ENCODE data around the gene DNAJC16. TPM values are rescaled to one million over a fixed set of nuclear protein-coding genes. Genes with fewer than 3 reads are reported as not detected.

The DNAJC16 gene
- polyA plus RNA-seq, 1 donor (not counting 4 experiments of a cell fraction or from before 2014, with no cell fraction given) = 13.7 TPM

DNA sequence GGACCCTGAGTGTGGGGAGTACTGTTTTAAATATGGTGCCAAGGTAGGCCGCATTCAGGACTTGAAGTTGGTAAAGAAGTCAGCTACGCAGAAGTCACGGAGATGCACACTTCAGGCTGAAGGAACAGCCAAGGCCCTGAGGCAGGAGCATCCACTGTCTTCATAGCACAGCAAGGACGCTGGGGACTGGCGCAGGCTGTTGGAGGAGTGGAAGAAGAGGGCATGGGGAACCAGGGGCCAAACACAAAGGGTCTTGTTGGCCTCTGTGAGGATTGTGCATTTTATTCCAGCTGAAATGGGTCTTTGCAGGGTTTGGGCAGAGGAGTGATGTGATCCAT lies 16.6 kb downstream of the DNAJC16 start:
- Histone ChIP-seq H3K36me3 (ENCODE audit: control insufficient read depth in 2 of 2, extremely low read depth in 1 of 2, insufficient read depth in 2 of 2, low read length in 2 of 2) (peaks cover 24 to 25% of the 10 kb centered on the region in 2 experiments), H2AFZ (ENCODE audit: control insufficient read depth, low read length) (no peak overlapping the region), H3K4me3 (ENCODE audit: control insufficient read depth in 2 of 3, extremely low read depth in 1 of 3, insufficient read depth in 2 of 3, low read depth in 1 of 3, low read length in 3 of 3) (no peak overlapping the region), H3K27ac (ENCODE audit: control insufficient read depth, insufficient read depth, low read length) (no peak overlapping the region), H3K9me3 (ENCODE audit: control insufficient read depth, low read depth, low read length) (no peaks in the 10 kb centered on the region), H3K9me1 (ENCODE audit: control insufficient read depth, extremely low read depth, insufficient read depth, low read length) (no peaks in the 10 kb centered on the region), H3K9ac (ENCODE audit: control insufficient read depth, extremely low read depth, insufficient read depth, low read length) (no peak overlapping the region), H3K4me2 (ENCODE audit: control insufficient read depth, extremely low read depth, insufficient read depth, low read depth, low read length) (no peak overlapping the region), H3K4me1 (ENCODE audit: control insufficient read depth, extremely low read depth, insufficient read depth, low read length) (no peaks in the 10 kb centered on the region), H3K79me2 (ENCODE audit: control insufficient read depth, insufficient read depth, low read length) (no peaks in the 10 kb centered on the region), H4K20me1 (ENCODE audit: control insufficient read depth, extremely low read depth, insufficient read depth, low read length) (no peaks in the 10 kb centered on the region), H3K27me3 (ENCODE audit: control insufficient read depth, extremely low read depth, insufficient read depth, low read length) (no peaks in the 10 kb centered on the region)
- dilution Hi-C loops (cut with MboI; ENCODE audit: extremely low pct_ligation_motif_present, low sequenced_read_pairs) = no loop called here
- FAIRE-seq (no peak), DNase-seq (ENCODE audit: low read depth, low spot score) (no peak)
- no peak for TF ChIP-seq EZH2 (IDR thresholded peaks at IDR 0.05; ENCODE audit: low read length)
- TF ChIP-seq, protein P1, sequence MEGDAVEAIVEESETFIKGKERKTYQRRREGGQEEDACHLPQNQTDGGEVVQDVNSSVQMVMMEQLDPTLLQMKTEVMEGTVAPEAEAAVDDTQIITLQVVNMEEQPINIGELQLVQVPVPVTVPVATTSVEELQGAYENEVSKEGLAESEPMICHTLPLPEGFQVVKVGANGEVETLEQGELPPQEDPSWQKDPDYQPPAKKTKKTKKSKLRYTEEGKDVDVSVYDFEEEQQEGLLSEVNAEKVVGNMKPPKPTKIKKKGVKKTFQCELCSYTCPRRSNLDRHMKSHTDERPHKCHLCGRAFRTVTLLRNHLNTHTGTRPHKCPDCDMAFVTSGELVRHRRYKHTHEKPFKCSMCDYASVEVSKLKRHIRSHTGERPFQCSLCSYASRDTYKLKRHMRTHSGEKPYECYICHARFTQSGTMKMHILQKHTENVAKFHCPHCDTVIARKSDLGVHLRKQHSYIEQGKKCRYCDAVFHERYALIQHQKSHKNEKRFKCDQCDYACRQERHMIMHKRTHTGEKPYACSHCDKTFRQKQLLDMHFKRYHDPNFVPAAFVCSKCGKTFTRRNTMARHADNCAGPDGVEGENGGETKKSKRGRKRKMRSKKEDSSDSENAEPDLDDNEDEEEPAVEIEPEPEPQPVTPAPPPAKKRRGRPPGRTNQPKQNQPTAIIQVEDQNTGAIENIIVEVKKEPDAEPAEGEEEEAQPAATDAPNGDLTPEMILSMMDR (optimal IDR thresholded peaks at IDR 0.05 in 1 of 3, IDR thresholded peaks at IDR 0.05 in 1 of 3, conservative IDR thresholded peaks at IDR 0.05 in 1 of 3; ENCODE audit: extremely low read depth in 1 of 3, insufficient read depth in 2 of 3, low read length in 3 of 3) = no peak

DNA sequence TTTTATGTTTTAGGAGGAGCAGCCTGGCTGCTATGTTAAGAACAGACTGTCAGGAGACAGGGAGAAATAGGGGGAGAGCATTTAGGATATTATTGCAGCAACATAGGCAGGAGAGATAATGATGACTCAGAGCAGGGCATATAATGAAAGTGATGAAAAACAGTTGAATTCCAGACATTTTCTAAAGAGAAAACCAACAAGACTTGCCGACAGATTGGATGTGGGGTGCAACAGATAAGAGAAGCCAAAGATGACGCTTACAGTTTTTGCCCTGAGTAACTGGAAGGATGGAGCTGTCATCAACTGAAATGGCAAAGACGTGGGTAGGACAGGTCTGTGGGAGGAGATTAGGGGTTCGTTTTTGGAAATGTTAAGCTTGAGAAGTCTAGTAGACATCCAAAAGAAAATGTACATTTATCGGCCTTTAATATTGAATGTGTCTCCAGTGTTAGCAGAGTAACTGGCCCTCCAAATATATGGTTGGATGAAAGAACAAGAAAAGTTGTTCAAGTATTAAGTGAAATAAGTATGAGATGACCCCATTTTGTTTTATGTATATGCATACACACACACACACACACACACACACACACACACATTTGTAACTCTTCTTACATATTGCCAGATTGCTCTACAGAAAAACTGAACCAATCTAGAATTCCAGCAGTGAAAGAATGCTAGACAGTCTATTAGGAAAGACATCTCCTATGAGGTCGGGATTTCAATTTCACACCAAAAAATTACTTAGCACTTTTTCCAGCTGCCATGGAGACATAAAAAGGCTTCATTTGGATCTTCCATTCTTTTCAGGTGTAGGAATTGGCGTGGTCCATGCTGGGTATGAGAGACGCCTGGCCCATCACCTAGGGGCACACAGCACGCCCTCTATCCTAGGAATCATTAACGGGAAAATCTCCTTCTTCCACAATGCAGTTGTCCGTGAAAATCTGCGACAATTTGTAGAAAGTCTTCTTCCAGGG lies 17.2 kb downstream of the DNAJC16 start:
- FAIRE-seq (no peak), DNase-seq (ENCODE audit: low read depth, low spot score) (no peak)
- Histone ChIP-seq H4K20me1 (ENCODE audit: control insufficient read depth, extremely low read depth, insufficient read depth, low read length) (no peaks in the 10 kb centered on the region), H3K4me1 (ENCODE audit: control insufficient read depth, extremely low read depth, insufficient read depth, low read length) (no peaks in the 10 kb centered on the region), H3K9me1 (ENCODE audit: control insufficient read depth, extremely low read depth, insufficient read depth, low read length) (no peaks in the 10 kb centered on the region), H3K4me2 (ENCODE audit: control insufficient read depth, extremely low read depth, insufficient read depth, low read depth, low read length) (no peak overlapping the region), H3K9ac (ENCODE audit: control insufficient read depth, extremely low read depth, insufficient read depth, low read length) (no peak overlapping the region), H3K36me3 (ENCODE audit: control insufficient read depth in 2 of 2, extremely low read depth in 1 of 2, insufficient read depth in 2 of 2, low read length in 2 of 2) (peaks cover 25% of the 10 kb centered on the region in 2 experiments), H2AFZ (ENCODE audit: control insufficient read depth, low read length) (no peak overlapping the region), H3K79me2 (ENCODE audit: control insufficient read depth, insufficient read depth, low read length) (no peaks in the 10 kb centered on the region), H3K9me3 (ENCODE audit: control insufficient read depth, low read depth, low read length) (no peaks in the 10 kb centered on the region), H3K4me3 (ENCODE audit: control insufficient read depth in 2 of 3, extremely low read depth in 1 of 3, insufficient read depth in 2 of 3, low read depth in 1 of 3, low read length in 3 of 3) (no peak overlapping the region), H3K27me3 (ENCODE audit: control insufficient read depth, extremely low read depth, insufficient read depth, low read length) (no peaks in the 10 kb centered on the region), H3K27ac (ENCODE audit: control insufficient read depth, insufficient read depth, low read length) (no peak overlapping the region)
- TF ChIP-seq, protein P1 (optimal IDR thresholded peaks at IDR 0.05 in 1 of 3, IDR thresholded peaks at IDR 0.05 in 1 of 3, conservative IDR thresholded peaks at IDR 0.05 in 1 of 3; ENCODE audit: extremely low read depth in 1 of 3, insufficient read depth in 2 of 3, low read length in 3 of 3) = no peak
- no peak for TF ChIP-seq EZH2 (IDR thresholded peaks at IDR 0.05; ENCODE audit: low read length)
- dilution Hi-C loops (cut with MboI; ENCODE audit: extremely low pct_ligation_motif_present, low sequenced_read_pairs) = no loop called here

All from keratinocyte (primary cell).